Stimulated activated CD8-positive, alpha-beta memory T cell treated with anti-CD3 and anti-CD28 coated beads, Interleukin-7, amount 100 ng/mL, for 1 hour (primary cell): ENCODE data around the gene MARK4.
"Not testable (repeated sequence)": the region's sequence is repeated elsewhere in the genome, so short reads cannot be mapped to it uniquely, and the experiment has no call there.

ENCODE experiments used
- DNase-seq, 2 donors: peaks; one replicate each; pipeline ENCODE4 v3.0.0-alpha.2; 2020; ENCODE audit warnings: low read depth in 2 of 2

Gene MARK4

DNA sequence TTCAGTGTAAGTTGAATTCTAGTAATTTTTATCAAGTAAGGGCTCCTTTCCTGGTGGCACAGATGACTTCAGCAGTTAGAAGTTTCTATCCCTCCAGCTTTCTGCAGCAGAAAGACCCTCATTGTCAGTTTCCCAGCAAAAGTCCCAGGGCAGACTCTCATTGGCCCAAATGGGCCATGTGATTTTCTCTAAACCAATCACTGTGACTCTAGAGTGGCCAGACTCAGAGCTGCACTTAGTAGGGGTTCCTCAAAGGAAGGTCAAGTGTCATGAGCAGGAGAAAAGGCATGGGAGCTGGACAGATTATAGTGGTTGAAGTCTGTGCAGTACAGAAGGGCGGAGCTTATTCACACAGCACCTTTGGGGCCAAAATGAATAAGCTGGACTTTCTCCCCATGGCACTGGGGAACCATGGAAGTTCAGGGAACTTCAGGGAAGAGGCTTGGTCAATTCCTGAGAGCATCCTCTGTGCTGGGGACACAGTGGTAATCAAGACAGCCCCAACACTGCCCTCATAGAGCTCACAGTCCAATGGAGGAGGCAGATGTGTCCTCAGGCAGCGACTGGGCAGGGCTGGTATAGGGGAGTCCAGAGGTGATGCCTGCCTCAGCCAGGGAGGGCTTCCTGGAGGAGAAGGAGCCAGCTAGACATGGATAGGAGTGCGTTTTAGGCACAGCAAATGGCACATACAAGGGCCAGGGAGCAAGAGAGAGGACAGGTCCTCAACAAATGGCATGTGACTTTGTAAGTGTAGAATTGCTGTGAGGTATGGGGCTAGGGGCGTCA, 53.3 kb downstream of the MARK4 start:
- DNase-seq: no peak

DNA sequence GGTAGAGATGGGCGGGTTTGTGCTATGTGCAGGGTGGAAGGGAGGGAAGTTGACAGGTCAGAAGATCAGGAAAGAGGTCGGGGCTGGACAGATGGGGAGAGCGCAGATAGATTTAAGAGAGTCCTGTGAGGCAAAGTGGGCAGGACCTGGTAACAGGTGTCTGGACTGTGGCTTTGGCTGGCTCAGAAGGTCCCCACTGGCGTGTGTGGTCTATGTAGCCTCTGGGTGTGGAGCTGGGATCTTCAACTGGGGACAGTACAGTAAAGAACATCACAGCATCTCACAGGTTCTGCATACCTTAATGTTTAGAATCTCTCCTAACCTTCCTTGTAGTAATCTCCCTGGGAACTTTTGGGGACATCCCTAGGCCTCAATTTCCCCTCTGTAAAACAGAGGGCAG, 53.9 kb downstream of the MARK4 start:
- DNase-seq: no peak

DNA sequence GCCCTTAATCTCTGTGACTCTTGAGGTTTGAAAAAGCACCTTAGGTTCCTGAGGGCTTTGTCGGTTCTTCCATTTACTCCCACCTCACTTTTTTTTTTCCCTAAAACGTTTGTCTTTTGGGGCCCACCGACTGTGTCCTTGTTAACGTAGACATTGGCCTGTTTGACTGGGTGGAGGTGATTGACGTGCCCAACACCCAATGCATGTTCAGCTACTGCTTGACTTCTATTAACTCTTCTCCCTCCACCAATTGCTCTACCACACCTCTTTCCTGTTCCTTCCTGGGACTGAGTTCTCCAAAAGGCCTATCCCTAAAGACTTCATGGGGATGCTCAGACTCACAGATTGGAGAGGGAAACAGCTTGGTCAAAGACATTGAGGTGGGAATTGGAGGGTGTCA, 54.4 kb downstream of the MARK4 start:
- DNase-seq: no peak

DNA sequence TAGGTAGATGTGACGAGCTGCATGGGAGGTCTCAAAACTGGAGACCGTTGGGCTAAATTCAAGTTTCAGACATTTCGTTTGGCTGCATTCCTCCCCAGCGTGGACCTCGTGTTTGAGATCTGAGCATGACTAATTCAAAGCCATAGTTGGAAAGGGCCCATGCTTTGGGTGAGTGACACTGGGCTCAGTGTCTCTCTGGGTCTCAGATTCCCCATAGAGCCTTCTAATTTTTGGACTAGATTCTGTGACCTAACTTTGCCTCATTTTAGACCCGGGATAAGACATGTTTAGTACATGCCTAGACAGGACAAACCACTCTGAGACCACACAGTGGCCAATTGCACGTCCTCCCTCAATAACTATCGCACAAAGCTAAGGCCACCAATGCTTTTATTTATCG, 55.0 kb downstream of the MARK4 start:
- no peak for DNase-seq

- no peak for DNase-seq
Measured at GRCh38 chr19:45306518-45307027, 55.5 kb downstream of the MARK4 start.

GRCh38 chr19:45307361-45307760, 56.3 kb downstream of the MARK4 start:
- DNase-seq: no peak

GRCh38 chr19:45309322-45309721, 58.3 kb downstream of the MARK4 start:
- not testable (repeated sequence) for DNase-seq

GRCh38 chr19:45311621-45312020, 60.5 kb downstream of the MARK4 start:
- DNase-seq: no peak

- not testable (repeated sequence) for DNase-seq
Measured at GRCh38 chr19:45312285-45312684, 61.2 kb downstream of the MARK4 start.

- DNase-seq: no peak
Measured at GRCh38 chr19:45314708-45315245, 63.7 kb downstream of the MARK4 start.

DNA sequence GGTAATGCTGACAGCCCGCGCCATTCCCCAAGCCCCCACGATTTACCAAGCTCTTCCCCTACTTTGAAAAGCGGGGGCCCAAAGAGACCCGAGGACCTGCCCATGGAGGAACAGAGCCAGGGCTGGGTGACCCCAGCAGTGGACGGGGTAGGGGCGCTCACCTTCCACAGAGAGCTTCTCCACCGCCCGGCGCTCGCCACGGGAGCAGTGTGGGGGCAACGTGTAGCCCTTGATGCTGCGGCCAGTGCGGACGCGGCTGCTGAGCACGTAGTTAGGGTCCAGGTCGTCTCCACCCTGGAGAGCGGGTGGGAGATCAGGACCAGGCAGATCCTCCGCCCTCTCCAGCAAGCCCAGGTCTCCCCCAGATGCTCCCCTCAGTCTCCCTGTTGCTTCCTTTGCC, 64.2 kb downstream of the MARK4 start:
- no peak for DNase-seq

DNA sequence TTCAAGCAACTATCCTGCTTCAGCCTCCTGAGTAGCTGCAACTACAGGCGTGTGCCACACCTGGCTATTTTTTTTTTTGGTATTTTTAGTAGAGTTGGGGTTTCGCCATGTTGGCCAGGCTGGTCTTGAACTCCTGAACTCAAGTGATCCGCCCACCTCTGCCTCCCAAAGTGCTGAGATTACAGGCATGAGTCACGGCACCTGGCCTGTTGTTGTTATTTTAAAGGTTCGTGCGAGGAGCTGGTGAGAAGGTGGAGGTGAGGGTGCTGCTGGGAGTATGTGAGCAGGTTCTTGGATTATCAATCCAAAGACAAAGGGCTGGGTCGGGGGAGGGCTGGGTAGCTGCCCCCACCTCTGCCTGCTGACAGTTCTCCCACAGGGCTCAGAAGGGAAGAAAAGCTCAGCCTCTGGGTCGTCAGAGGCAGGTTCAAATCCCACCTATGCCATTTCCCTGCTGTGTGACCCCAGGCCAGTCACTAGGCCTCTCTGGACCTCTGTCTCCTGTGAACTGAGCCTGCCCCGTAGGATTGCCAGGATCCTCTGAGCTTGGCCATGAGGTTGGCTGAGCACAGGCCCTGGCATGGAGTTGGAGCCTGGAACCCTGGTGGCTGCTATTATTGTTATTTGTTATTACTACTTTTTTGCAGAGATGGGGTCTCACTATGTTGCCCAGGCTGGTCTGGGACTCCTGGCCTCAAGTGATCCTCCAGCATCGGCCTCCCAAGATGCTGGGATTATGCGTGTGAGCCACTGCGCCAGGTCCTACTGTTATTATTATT, 70.1 kb downstream of the MARK4 start:
- DNase-seq: no peak

- no peak for DNase-seq
Measured at GRCh38 chr19:45321848-45322247, 70.8 kb downstream of the MARK4 start.

- no peak for DNase-seq
Measured at GRCh38 chr19:45322311-45322710, 71.2 kb downstream of the MARK4 start.

DNA sequence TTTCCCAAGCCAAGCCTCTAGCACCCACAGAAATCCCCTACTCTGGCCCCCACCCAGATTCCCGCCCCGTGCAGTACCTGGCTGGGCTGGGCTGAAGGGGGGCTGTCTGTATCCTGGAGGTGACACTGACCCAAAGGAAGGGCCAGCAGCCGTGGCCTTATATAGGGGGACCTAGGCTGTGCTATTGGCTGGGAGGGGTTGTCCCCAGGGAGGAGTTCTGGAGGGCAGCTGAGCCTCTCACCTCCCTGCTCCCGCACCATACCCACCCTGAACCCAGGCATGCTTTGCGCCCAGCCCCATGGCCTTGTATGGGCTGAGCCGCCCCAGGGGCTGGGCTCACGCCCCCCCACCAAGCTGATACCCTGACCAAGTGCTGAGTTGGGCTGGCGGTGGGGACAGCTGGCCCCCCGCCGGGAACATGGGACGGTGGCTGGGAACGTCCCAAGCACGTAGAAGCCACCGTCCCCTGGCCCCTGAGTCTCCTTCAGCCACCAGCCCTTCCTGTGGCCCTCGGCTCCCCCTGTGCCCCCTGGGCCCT, 71.7 kb downstream of the MARK4 start, which contains the start of gene CKM:
Gene CKM (minus strand): TSS at position 132 of the 538 bp plus-strand sequence. CDS start 3,162 bp downstream, outside the sequence.
- no peak for DNase-seq

GRCh38 chr19:45323671-45324081, 72.6 kb downstream of the MARK4 start:
- DNase-seq: no peak

GRCh38 chr19:45324349-45324907, 73.4 kb downstream of the MARK4 start:
- DNase-seq: no peak

DNA sequence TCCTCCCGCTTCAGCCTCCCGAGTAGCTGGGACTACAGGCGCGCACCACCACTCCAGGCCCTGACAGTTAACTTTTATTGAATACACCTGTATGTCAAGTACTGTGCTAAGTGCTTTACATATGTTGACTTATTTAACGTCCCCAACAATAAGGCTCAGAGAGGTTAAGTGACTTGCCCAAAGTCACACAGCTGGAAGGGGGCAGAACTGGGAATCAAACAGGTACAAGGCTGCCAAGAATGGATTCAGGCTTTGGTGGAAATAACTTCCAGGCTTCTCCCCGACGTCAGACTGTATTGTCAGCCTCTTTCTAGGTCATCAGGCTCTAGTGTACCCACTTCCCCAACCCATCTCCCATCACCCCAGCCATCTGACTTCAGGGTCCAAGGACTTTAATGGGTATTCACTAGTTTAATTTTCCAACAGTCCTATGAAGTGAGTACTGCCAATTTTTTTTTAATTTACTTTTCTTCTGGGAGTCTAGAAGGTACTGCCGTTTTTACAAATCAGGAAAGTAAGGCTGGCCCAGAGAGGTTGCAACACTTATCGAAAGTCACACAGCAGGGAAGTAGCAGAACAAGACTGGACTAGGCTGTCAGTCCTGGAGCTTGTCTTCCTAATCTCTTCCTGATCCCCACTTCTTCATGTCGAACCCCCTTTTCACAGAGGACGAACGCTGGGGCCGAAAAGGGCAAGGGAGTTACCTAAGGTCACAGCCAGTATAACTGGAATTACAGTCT, 76.5 kb downstream of the MARK4 start:
- DNase-seq: no peak

DNA sequence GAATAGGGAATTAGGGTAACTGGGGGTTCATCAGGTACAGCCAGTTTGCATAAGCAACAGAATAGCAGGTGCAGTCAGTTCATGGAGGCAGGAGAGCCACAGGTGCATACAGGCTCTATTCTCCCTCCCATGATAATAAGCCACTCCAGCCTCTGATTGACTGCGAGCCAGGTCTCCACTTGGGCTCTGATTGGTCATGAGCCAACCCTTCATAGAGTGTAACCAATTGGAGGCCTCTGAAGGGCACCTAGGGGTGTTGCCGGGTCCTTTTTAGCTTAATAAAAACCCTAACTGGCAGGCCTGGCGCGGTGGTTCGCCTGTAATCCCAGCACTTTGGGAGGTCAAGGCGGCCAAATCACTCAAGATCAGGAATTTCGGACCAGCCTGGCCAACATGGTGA, 80.3 kb downstream of the MARK4 start:
- DNase-seq: no peak

DNA sequence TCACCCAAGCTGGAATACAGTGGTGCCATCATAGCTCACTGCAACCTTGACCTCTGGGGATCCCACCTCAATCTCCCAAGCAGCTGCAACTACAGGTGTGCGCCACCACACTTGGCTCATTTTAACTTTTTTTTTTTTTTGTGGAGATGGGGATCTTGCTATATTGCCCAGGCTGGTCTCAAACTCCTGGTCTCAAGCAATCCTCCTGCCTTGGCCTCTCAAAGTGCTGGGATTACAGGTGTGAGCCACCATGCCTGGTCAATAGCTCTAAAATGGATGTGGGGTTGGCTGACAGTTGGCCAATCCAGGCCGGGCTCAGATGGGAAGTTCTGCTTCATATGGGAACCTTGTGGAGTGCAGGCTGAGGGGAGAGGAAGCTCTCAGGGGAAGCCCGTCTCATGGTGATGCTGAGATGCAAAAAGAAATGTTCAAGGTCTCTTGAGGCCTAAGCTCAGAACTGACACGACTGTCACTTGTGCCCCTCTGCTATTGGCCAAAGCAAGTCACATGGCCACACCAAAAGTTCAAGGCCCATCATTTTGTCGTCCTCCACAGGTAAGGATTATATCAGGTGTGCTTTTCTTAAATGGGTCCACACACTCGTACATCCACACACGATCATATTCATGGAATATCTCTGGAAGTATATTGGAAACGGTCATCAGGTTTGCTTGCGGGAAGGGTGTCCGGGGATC, 82.7 kb downstream of the MARK4 start:
- DNase-seq: no peak

- DNase-seq: not testable (repeated sequence)
Measured at GRCh38 chr19:45334881-45335280, 83.8 kb downstream of the MARK4 start.
